Activated CD4-positive, alpha-beta T cell treated with anti-CD3 and anti-CD28 coated beads for 4 hours (primary cell): ENCODE results near the gene PRMT2.

Experiments
- DNase-seq, 2 donors: peaks; one replicate each; pipeline ENCODE4 v3.0.0-alpha.2; 2020

Gene PRMT2

DNA sequence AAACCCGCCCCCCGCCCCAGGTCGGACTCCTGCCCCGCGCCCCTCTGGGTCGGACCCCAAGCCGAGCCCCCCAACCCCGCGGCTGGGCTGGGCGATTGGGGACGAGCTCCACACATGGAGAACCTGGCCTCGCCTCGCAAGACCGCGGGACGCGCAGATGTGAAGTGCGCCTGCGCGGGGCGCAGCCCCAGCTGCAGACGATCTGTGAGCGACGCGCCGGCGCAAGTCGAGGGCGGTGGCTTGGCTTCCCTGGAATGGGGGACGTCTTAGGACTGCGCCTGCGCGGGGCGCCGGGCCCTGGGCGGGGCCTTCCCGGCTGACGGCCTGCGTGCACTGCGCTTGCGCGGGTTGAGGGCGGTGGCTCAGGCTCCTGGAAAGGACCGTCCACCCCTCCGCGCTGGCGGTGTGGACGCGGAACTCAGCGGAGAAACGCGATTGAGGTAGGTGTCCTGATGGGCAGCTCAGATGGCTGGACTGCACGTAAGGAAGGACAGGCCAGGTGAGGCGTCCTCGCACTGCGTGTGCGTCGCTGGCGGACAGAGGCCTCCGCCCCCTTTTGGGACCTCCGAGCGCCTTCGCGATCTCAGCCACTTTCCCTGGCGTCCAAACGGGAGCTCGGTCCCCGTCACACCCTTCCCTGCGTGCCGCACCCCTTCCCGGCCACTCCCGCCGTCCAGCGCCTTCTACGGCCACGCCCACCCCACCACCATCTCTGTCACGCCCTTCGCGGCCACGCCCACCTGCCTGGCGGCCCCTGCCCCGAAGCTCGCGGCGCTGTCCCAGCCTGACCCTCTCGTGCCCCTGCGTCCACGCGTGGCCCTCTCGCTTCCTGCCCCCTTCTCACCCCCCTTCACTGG is at the start of gene PRMT2:
Gene PRMT2 (plus strand): TSS at position 351 of the 857 bp plus-strand sequence. CDS start 1,278 bp downstream, outside the sequence.
- peak; percentile 97 to 98 for DNase-seq

DNA sequence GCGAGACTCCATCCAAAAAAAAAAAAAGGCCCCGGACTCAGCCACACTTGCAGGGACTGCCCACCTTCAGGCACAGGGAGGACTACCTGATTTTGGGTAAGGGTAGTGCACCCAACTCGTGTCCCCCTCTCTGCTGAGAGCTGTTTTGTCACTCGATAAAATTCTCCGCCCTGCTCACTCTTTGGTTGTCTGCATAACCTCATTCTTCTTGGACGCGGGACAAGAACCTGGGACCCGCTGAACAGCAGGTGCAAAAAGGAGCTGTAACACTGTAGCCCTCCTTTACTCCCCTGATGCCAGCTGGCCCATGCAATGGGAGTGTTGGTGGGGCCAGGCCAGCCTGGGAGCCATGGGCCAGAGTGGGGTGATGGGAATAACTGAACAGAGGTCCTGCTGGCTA is 41.2 kb upstream of the PRMT2 start:
- DNase-seq = no peak

- DNase-seq = no peak
Observed at GRCh38 chr21:46596201-46596600, 39.3 kb upstream of the PRMT2 start.

- no peak for DNase-seq
Observed at GRCh38 chr21:46597031-46597430, 38.4 kb upstream of the PRMT2 start.

DNA sequence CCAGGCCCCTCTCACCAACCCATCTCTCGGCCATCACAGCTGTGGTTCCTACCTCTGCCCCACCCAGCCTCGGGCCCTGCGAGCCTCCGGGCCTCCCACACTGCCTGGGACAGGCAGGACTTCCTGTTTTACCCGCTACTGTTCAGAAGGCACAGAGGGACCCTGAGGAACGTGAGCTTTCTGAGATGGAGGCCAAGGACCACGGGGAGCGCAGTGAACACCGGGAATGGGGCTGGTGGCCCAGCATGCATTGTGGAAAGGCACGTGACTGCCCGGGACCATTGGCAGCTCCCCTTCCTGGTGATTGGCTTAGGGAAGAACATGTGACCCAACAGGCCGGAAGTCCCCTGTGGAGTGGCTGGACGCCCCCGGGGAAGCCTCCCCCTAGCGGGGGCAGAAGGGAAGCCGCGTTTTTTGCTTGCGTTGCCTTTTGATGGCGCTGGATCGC is 37.6 kb upstream of the PRMT2 start:
- DNase-seq = no peak

DNA sequence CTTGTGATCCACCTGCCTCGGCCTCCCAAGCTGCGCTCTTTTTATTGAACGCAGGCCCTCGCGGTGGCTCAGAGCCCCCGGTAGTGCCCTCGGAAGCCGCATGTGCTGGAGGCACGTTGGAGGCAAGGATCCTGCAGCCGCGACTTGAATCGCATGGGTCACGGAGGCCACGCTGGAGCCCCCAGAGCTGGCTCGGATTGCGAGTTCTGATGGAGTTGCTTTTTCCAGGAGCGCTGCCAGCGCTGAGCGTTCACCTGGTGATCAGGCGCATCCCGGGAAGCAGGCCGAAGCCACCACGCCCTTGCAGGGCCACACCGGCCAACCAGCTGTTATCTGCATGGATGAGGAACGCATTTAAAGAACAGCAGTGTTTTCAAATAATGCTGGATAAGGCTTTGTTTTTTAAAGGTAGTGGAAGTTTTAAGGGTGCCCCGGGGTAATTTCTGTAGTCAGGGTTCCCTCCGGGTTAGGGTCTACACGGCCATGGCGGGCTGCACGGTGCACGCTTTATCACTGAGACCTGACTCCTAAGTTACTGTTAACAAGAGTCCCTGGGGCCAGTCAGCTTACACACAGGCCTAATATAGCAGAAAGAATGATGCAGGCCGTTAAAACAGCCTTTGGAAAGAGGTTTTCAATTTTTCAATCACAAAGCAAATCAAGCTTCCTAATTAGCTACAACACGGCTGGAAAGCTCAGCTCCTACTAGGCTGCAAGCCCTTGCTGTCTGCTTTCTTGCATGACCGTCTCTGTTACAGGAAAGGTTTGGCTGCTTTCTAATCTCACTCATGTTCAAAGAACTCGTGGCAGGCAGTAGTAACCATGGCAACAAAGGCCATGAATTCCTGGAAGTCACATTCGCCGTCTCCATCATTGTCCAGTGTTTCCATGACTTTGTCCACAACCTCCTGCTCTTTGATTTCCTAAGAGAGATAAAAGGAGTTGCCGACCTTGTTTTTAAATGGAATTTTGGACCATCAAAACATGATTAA is 36.6 kb upstream of the PRMT2 start:
- no peak for DNase-seq

DNA sequence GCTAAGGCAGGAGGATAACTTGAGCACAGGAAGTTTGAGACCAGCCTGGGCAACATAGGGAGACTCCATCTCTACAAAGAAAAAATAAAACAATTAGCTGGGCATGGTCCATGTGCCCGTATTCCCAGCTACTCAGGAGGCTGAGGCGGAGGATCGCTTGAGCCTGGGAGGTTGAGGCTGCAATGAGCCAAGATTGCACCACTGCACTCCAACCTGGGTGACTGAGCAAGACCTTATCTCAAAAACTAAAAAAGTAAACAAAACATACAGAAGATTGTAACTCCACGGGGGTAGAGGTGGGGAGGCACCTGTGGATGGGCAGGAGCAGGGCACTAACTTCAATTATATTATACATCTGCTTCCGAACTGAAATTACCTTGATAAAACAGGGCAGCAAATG is 35.2 kb upstream of the PRMT2 start:
- DNase-seq = no peak

- DNase-seq = no peak
Observed at GRCh38 chr21:46600978-46601377, 34.5 kb upstream of the PRMT2 start.

GRCh38 chr21:46603228-46603627 is 32.2 kb upstream of the PRMT2 start:
- DNase-seq = no peak

DNA sequence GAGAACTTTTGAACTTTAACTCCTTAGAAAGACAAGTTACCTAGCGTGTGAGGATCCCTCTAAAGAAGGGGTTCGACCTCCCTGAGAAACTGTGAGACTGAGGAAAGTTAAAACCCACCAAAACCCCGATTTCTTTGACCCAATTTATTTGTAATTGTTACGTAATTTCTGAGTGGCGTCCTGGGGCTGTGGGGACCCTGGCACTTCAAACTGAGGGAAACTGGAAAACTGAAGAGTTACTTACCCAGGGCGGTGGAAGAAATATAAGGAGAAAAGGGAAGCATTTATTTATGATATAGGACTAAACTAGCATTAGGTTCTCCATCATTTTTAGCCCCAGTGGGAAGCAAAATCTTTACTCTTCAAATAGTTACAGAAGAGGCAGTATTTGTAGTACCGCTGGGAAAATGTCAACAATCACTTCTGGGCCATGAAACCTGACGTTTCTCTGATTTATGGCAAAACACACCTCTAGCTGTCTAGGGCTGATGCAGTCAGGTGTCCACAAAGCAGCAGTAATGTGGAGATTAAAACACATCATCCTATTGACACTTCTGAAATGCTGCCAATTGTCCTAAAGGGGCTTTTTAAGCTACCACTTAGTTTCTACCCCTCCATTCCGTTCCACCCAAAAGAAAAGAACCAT is 31.0 kb upstream of the PRMT2 start:
- DNase-seq = no peak

GRCh38 chr21:46604975-46605766 is 30.3 kb upstream of the PRMT2 start, which contains the start of gene S100B:
TSS of gene S100B (minus strand) at chr21:46605082. CDS start at chr21:46602415, 2,667 bp downstream.
- DNase-seq = no peak

- DNase-seq = peak in 1 of 2 donors; percentile 20
Observed at GRCh38 chr21:46605767-46606426, 29.6 kb upstream of the PRMT2 start.

DNA sequence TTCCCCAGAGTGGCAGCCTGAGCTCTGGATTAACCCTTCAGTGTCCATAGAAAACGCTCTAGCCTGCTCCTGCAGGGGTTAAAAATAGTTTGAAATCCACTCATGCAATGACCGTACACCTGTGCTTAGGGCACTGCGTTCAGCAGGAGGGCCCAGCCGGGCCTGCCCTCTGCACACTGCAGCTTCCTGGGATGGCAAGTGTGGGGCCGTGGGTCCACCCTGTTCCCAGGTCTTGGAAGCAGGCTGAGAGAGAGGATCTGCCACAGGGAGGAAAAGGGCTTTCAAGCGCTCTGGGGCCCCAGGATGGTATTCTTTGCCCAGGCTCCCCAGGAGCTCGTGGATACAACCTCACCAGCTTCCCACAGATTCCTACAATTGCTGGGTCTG is 29.1 kb upstream of the PRMT2 start:
- no peak for DNase-seq

- no peak for DNase-seq
Observed at GRCh38 chr21:46607636-46608035, 27.8 kb upstream of the PRMT2 start.

DNA sequence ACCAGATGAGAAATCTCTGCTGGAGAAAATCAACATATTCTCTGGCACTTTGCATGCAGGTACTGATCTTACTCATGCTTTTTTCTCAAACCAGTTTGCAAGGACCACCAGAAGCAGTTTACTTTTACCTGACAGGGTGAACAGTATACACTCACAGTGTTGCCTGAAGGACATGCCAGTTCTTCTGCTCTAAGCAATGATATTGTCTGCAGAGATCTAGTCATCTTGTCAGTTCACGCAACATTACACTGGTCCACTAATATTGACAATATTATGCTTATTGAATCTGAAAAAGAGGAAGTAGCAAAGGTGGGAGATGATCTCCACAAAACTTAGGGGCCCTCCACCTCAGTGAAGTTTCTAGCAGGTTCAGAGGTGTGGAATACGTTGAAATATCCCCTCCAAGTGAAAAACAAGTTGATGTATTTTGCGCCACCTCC is 26.8 kb upstream of the PRMT2 start:
- DNase-seq = no peak

DNA sequence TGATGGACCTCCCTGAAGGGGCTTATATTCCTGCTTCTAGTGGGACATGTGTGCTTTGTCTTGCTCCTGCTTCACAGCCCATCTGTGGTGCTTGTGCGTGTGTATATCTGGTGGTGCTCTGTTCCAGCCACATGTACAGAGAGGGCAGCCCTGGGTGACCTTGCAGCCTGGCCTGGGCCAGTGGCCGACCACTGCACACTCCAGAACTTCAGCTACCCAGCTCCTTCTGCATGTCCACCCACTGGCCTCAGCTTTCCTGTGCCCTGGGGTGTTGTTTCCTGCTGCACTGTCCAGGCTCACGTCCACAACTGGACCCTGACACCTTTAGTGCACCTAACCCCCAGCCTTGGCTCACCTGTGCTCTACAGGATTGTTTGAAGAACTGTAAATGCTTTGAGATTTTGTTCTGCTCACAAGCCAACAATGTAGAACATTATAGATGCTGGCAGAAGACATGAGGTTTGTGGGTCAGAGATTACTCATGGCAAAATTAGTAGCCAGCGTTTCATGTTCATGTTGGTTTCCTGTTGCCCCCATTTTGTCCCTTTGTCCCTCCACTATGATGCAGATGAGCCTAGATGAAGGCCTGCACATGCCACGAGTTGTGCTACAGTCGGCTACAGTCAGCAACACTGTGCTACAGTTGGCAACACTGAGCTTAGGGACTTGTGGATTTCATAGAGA is 25.3 kb upstream of the PRMT2 start:
- no peak for DNase-seq

- DNase-seq = no peak
Observed at GRCh38 chr21:46613391-46613790, 22.1 kb upstream of the PRMT2 start.

GRCh38 chr21:46616050-46616449 is 19.4 kb upstream of the PRMT2 start:
- DNase-seq = no peak

- no peak for DNase-seq
Observed at GRCh38 chr21:46616656-46617055, 18.8 kb upstream of the PRMT2 start.

- no peak for DNase-seq
Observed at GRCh38 chr21:46617267-46618051, 18.0 kb upstream of the PRMT2 start.
